Measurements from ENCODE around the gene LRRC58. TPM values are rescaled to one million over a fixed set of nuclear protein-coding genes. Genes with fewer than 3 reads are reported as not detected.
"Not testable (repeated sequence)": the region's sequence is repeated elsewhere in the genome, so short reads cannot be mapped to it uniquely, and the experiment has no call there.

The LRRC58 gene
- total RNA-seq, 1 donor from 2014 or later, result 28.0 TPM

DNA sequence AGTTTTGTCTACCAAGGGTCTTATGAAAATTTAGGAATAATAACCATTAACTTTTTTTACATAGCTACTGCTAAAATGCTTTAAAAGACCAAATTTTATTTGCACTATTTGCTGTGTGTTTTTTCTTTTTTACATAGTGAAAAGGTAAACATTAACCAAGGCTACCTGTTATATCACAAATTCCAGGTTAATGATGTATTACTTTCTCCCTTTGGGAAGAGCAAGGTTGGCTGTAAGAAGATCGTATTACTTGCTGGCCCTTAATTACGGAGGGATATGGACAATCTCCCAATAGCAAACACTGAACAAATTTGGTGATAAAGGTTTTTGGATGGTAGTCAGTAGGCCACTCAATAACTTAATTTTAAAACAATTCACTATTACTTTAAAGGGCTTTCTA, 22.4 kb downstream of the LRRC58 start:
- H3K27me3 Mint-ChIP-seq (ENCODE audit: low read depth), result no peaks in the 10 kb centered on the region

DNA sequence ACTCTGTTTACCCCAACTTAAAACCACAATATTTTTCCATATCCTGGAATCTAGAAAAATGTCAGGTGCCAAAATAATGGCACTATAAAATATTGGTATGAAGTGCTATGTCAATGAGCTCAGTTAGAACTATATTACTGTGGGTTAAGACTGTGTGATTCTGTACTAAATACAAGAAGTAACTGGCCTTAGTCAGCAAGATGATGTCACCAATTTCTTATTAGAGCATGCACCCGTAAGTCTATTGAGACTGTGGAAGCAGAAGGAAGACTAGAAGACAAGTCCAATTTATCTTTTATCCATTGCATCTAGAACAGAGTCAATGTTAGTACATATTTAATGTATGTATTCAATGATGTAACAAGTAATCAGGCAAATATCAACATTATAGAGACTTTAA, 25.0 kb downstream of the LRRC58 start:
- DNase-seq (ENCODE audit: low spot score), result no peak
- Mint-ChIP-seq H3K4me3 (ENCODE audit: unreplicated experiment) (no peak overlapping the region), H3K27ac (ENCODE audit: unreplicated experiment) (no peak overlapping the region), H3K36me3 (ENCODE audit: low read depth) (peaks cover 12% of the 10 kb centered on the region), H3K9me3 (ENCODE audit: low read depth) (peaks cover 5% of the 10 kb centered on the region), H3K4me1 (ENCODE audit: low read depth) (no peaks in the 10 kb centered on the region), H3K27me3 (ENCODE audit: low read depth) (no peaks in the 10 kb centered on the region)
- TF ChIP-seq, protein P1, sequence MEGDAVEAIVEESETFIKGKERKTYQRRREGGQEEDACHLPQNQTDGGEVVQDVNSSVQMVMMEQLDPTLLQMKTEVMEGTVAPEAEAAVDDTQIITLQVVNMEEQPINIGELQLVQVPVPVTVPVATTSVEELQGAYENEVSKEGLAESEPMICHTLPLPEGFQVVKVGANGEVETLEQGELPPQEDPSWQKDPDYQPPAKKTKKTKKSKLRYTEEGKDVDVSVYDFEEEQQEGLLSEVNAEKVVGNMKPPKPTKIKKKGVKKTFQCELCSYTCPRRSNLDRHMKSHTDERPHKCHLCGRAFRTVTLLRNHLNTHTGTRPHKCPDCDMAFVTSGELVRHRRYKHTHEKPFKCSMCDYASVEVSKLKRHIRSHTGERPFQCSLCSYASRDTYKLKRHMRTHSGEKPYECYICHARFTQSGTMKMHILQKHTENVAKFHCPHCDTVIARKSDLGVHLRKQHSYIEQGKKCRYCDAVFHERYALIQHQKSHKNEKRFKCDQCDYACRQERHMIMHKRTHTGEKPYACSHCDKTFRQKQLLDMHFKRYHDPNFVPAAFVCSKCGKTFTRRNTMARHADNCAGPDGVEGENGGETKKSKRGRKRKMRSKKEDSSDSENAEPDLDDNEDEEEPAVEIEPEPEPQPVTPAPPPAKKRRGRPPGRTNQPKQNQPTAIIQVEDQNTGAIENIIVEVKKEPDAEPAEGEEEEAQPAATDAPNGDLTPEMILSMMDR (IDR thresholded peaks at IDR 0.05), result no peak

More for the DNA sequence above, 22.4 kb downstream of the LRRC58 start:
- no peaks in the 10 kb centered on the region for H3K9me3 Mint-ChIP-seq (ENCODE audit: low read depth)
- H3K4me1 Mint-ChIP-seq (ENCODE audit: low read depth), result no peaks in the 10 kb centered on the region
- TF ChIP-seq, protein P1 (IDR thresholded peaks at IDR 0.05), result no peak
- H3K36me3 Mint-ChIP-seq (ENCODE audit: low read depth), result peaks cover 15% of the 10 kb centered on the region
- no peak overlapping the region for H3K27ac Mint-ChIP-seq (ENCODE audit: unreplicated experiment)
- H3K4me3 Mint-ChIP-seq (ENCODE audit: unreplicated experiment), result no peak overlapping the region
- DNase-seq (ENCODE audit: low spot score), result no peak

DNA sequence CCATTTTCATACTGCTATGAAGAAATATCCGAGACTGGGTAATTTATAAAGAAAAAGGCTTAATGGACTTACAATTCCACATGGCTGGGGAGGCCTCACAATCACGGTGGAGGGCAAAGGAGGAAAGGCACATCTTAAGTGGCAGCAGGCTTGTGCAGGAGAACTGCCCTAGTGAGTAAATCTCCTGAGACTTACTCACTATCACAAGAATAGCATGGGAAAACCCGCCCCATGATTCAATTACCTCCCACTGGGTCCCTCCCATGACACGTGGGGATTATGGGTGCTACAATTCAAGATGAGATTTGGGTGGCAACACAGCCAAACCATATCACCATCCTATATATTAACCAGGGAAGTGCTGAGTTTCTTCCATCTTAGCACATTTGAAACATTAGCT, 25.4 kb downstream of the LRRC58 start:
- H3K36me3 Mint-ChIP-seq (ENCODE audit: low read depth), result peaks cover 13% of the 10 kb centered on the region
- not testable (repeated sequence) for DNase-seq (ENCODE audit: low spot score); H3K4me3 Mint-ChIP-seq (ENCODE audit: unreplicated experiment); H3K27ac Mint-ChIP-seq (ENCODE audit: unreplicated experiment); H3K4me1 Mint-ChIP-seq (ENCODE audit: low read depth); H3K9me3 Mint-ChIP-seq (ENCODE audit: low read depth); H3K27me3 Mint-ChIP-seq (ENCODE audit: low read depth)

DNA sequence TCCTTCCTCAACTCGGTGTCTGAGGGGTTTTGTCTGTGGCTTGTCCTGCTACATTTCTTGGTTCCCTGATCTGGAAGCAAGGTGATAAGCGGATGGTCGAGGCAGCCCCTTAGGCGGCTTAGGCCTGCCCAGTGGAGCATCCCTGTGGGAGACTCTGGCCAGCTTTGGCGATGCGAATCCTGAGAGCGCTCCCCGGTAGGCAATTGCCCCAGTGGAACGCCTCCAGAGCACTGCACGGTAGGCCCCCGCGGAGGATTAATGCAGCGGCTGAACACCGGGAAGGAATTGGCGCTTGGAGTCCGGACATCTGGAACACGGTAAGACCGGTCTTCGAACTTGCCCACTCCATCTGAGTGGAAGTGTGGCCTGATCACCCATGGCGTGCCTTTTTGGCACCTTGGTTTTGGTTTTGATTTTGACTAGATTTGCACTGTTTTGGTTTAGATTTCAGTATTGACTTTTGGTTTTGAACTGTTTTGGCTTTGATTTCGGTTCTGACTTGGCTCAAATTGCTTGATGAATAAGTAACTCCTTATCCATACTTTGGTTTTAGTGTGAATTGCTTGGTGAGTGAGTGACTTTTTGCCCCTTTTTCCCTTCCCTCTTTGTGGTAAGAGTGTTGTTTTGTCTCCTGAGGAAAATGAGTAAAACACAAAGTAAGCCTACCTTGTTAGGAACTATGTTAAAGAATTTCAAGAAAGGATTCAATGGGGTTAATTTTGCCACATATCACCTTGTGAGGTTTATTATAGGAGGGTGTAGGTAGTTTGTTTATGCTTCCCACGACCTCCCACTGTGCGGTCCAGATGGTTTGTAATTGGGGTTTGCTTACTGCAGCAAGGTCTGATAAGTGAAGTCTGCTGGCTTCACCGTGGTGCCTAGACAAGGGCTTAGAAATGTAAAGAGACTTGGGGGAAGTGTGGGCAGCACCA, 37.0 kb downstream of the LRRC58 start:
- TF ChIP-seq, protein P1 (IDR thresholded peaks at IDR 0.05), result no peak
- H3K27ac Mint-ChIP-seq (ENCODE audit: unreplicated experiment), result no peak overlapping the region
- H3K9me3 Mint-ChIP-seq (ENCODE audit: low read depth), result peaks cover 17% of the 10 kb centered on the region
- peaks cover 15% of the 10 kb centered on the region for H3K36me3 Mint-ChIP-seq (ENCODE audit: low read depth)
- peak; percentile 76 for DNase-seq (ENCODE audit: low spot score)
- H3K27me3 Mint-ChIP-seq (ENCODE audit: low read depth), result no peaks in the 10 kb centered on the region
- no peaks in the 10 kb centered on the region for H3K4me1 Mint-ChIP-seq (ENCODE audit: low read depth)
- H3K4me3 Mint-ChIP-seq (ENCODE audit: unreplicated experiment), result no peak overlapping the region

DNA sequence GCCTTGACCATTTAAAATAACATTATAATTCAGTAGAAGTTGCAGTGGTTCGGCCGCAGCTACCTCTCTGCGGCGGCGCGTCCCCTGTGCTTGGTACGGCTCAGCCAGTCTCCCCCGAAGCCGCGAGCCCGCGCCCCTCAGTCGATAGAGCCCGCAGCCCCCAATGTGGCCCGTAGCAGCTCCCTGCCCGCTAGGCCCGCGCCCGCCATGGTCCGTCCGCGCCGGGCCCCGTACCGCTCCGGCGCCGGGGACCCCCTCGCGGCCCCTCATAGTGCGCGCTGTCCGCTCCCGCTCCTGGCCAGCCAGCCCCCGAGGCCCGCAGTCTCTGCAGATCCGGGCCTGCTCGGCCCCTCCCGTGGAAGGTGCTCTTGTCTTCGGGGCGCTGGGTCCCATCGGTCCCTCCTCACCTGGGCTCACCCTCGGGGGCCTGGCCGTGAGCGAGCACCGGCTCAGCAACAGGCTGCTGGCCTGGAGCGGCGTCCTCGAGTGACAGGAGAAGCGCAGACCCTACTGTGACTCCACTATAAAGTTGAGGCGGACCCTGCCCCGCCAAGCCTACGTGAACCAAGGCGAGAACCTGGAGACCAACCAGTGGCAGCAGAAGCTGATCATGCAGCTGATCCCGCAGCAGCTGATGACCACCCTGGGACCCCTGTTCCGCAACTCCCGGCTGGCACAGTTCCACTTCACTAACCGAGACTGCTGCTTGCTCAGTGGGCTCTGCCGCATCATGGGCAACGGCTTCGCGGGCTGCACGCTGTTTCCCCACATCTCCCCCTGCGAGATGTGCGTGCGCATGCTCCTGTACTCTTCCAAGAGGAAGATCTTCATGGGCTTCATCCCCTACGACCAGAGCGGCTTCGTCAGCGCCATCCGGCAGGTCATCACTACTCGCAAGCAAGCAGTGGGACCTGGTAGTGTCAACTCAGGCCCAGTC, 42.4 kb downstream of the LRRC58 start:
- H3K4me3 Mint-ChIP-seq (ENCODE audit: unreplicated experiment), result no peak overlapping the region

More for the DNA sequence above, 42.4 kb downstream of the LRRC58 start:
- DNase-seq (ENCODE audit: low spot score), result no peak
- no peaks in the 10 kb centered on the region for H3K4me1 Mint-ChIP-seq (ENCODE audit: low read depth)
- no peak overlapping the region for H3K27ac Mint-ChIP-seq (ENCODE audit: unreplicated experiment)
- H3K27me3 Mint-ChIP-seq (ENCODE audit: low read depth), result no peaks in the 10 kb centered on the region
- H3K9me3 Mint-ChIP-seq (ENCODE audit: low read depth), result no peaks in the 10 kb centered on the region
- TF ChIP-seq, protein P1 (IDR thresholded peaks at IDR 0.05), result no peak
- H3K36me3 Mint-ChIP-seq (ENCODE audit: low read depth), result no peaks in the 10 kb centered on the region

Data from chondrocyte (in vitro differentiated cells).